ENCODE data around the gene SLC1A1.
"Not testable (repeated sequence)": the region's sequence is repeated elsewhere in the genome, so short reads cannot be mapped to it uniquely, and the experiment has no call there.

Gene SLC1A1

DNA sequence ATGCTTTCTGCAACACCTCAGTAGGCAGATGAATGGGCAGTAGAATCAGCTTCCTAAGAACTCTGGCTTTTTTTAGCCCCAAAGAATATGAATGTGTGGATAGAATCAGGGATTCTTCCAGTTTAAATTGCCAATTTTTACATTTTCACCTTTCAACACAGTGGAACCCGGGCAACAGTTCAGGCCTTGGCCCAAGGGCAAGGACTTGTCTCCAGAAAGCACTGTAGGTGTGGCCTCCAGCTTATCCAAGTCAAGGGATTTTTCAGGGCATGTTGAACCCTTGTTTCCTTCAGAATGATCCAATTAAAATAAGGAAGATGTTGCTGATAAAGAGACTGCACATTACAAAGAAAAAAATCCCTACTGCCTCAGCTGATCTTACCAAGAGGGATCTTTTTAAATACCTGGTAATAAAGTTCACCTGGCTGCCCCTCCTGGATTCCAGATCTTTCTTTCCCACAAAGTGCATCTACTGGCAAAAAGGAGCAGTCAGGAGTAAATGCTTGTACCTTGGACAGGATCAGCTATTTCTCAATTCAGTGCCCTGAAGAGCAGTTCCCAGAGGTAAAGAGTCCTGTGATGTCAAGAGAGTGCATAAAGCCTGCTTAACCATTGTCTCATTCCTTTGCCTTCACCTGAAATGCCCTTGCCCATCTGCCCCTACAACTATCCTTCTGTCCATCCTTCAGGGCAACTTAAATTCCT is 91.7 kb downstream of the SLC1A1 start:
- no peak for DNase-seq

DNA sequence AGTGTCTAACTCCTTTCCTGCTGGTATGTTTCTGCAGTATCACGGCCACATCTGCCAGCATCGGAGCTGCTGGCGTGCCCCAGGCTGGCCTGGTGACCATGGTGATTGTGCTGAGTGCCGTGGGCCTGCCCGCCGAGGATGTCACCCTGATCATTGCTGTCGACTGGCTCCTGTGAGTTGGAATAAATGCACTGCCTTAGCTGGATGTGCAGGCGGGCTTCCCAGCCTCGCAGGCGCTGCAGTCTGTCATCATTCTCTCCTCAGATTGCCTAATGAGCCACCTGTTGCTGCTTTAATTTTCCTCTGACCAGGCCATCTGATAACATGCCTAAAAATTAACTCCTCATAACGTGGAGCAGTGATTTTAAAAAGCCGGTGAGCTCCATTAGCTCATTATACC is 92.7 kb downstream of the SLC1A1 start:
- no peak for DNase-seq

DNA sequence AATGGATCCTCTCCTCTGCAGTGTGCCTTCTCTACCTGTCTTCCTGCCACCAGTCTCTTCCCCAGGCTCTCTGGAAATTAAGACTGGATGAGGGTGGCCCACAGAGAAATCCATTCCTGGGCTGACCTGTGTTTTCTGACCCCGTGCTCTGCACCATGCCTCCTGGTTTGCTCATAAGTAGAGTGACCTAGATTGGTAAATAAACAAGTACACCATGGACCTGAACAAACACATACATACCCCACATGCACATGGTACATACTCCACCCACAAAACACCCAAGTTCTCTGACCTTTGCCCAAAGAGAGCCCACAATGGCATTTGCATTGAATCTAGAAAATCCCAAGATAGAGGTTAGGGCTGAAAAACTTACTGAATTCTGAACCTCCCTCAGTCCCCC is 94.4 kb downstream of the SLC1A1 start:
- no peak for DNase-seq

DNA sequence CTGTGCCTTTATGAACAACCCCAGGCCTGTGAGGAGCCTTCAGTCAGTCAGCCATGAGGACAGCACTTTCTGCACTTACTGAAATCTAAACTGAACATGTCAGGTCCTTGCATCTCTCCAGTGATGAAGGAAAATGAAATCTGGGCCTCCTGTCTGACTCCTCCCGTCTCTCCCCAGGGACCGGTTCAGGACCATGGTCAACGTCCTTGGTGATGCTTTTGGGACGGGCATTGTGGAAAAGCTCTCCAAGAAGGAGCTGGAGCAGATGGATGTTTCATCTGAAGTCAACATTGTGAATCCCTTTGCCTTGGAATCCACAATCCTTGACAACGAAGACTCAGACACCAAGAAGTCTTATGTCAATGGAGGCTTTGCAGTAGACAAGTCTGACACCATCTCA is 94.9 kb downstream of the SLC1A1 start:
- no peak for DNase-seq

DNA sequence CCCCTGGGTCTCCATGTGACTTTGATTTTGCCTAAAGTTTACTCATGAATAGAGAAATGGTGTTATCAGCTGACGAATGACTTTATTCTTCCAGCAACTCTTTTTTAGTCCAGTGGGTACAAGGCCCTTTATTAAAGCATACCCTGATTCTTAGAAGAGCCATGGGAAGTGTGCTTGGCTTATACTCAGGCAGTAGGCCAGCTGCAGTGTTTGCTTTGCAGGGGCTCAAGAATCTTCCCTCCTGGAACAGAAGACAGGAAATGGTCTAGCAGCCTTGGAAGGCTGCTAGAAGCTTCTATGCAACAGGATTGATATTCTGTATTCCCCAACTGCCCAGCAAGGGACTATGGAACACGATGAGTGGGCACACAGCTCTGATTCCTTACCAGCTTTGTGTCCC is 98.5 kb downstream of the SLC1A1 start:
- no peak for DNase-seq

DNA sequence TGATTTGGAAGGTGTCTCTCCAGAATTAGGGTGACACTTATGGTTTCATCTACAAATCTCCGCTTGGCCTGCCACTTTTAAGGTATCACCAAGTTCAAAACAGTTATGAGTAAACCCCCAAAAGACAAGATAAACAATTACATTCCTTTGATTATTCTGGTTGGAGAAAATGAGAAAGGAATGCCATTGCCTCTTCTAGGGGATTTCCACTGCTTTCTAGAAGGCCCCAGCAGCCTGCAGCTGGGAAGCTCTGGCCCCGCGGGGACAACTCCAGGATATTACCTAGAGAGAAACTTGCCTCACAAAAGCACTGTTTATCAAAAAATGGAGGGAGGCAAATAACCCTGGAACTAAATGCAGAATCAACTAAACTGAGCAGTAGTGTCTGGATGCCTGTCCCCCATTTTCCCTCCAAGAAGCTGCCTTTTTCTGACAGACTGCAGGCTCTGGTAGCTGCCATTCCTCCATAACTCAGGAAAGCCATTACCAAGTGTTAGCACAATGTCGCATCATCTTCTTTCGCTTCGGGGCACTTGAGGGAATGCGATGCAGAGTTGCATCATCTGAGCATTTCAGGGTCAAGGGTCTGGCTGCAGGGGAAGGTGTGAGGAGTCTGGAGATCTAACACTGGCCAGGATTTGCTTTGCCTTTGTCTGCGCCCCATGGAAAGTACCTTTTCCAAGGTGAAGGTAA is 100.3 kb downstream of the SLC1A1 start:
- DNase-seq: no peak

DNA sequence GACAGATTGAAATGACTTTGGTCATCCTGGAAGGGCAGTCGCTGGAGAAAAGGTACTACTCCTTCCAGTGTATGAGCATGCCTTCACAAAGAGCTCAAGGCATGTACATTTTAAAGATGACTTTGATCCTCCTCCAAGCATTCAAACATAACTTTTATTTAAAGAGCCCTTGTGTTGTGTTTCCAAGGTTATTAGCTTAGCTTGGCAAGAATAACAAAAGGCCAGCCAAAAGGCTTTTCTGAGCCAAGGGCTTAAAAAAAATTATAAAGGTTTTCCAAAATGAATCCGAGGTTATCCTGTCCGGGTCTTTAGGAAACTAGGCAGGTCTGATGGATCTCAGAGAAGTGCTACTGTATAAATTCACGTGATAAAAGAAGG is 100.8 kb downstream of the SLC1A1 start:
- no peak for DNase-seq

DNA sequence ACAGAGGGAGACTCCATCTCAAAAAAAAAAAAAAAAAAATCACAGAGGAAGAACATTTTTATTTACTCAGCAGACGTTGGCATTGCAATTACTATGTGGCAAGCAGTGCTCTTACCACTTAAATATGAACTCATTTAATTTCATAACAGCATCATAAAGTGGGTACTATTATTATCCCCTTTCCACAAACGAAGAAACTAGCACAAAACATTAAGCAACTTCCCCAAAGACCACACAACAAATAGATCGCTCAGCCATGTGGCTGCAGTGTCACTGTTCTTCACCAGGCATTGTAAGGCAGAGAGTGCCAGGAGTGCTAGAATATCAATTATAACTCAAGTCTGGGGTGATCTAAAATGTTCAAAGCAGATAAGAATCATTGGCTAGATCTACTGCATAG is 102.0 kb downstream of the SLC1A1 start:
- no peak for DNase-seq

DNA sequence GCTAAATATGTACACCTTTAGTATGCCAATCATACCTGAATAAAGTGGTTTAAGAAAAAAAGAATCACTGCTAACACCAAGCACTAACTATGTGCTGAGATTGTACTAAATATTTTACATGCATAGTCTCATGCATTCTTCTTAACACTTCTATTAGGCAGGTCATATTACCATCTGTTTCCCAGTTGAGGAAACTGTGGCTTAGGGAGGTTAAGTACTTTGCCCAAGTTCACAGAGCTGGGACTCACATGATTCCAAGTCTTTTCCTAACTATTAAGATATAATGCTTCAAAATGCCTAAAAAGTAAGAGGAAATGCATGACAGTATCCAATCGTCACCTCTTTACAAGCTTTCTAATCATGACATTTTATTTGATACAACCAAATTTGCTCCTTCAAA is 102.6 kb downstream of the SLC1A1 start:
- DNase-seq: no peak

DNA sequence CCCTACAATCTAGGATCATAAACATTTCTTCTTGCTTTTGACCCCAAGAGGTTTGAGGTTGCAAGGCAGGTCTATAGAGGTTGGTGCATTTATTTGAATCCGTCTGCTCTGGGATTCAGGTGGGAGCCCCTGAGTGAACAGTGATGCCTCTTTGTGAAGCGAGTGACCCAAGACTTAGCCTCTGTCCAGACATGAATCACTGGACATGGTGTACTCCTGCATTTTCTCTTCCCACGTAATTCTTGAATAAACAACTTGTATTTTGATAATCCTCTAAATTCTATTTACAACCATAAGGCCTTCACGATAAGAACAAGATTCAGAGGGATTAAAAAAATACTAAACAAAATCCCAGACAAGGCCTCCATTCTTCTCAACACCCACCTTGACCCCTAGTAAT is 104.3 kb downstream of the SLC1A1 start:
- no peak for DNase-seq

DNA sequence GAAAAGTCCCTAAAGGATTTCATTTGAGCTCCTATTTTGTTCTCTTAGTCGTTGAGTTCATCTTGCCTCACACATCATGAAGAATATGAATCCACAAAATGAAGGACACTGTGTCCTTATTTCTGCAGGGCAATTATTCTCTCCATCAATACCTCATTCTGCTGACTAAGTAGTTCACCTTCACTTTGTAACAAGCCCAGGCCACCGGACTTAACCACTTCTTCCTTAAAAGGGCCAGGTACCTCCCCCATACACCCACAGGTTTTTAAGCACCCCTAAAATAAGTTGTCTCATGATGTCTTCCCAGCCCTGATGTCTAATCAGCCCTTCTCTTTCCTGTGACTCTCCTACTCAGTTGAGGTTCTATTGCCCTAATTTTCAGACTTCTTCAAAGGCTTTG is 104.7 kb downstream of the SLC1A1 start:
- DNase-seq: no peak

DNA sequence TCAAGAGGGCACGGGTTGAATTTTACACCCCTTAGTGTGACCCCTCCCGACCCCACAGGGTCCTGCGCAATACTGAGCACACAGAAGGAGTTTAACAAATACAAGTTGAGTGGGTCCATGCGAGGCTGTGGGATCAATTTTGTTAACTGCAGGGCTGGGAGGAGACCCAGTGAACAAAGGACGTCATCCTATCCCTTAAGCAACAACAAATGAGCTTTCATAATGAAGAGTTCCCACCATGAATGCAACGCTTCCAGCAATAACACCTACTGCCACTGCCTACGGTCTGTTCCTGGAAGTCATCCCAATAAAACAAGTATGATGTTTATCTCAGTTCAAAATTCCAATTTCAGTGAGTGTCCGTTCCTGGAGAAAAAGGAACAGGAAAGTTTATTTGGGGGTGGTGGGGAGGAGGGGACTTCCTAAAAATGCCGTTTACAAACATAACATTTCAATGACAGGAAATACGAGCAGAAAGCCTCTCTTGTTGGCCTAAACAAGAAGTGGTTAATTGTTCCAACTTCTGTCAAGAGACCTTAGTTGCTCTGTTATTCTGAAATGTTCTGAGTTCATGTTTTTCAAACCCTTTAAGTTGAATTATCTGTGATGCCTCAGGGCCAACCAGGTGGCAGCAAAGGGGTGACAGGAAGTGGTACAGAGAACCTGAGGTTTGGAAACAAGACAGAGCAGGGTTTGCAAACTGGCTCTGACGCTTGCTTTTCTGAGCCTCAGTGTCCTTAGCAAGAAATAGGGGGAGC is 106.1 kb downstream of the SLC1A1 start:
- no peak for DNase-seq

DNA sequence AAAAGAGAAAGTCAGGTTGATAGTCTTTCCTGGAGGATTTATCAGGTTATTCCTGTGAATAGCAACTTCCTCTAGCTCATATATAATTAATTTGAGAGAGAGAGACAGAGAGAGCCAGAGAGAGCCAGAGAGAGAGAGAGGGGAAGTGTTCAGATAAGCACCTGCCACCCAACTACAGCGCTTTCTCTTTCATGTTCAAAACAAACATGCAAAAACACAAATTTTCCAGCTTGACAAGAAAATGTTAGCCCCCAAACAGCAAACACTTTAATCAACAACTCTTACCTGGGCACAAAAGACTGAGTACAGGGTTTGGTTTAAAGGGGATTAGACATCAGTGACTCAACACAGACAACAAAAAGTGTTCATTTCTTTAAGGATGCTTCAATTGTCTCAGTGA is 110.1 kb downstream of the SLC1A1 start:
- no peak for DNase-seq

DNA sequence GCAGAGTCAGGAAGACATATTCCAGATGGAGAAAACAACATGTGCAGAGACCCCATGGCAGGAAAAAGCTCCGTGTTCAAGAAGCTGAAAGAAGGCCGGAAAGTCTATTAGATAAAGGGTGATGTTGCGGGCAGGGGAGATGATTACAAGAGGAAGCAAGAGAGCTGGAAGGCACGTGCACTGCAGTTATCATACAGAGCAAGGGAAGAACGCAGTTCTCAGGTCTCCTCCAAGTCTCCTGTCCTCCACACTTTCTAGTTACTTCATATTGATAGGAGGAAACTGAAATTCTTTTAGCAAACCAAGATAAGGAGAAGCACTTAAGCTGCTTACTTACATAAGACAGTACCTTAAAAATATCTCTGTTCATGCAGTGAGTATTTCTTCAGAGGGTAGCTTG is 113.6 kb downstream of the SLC1A1 start:
- no peak for DNase-seq

DNA sequence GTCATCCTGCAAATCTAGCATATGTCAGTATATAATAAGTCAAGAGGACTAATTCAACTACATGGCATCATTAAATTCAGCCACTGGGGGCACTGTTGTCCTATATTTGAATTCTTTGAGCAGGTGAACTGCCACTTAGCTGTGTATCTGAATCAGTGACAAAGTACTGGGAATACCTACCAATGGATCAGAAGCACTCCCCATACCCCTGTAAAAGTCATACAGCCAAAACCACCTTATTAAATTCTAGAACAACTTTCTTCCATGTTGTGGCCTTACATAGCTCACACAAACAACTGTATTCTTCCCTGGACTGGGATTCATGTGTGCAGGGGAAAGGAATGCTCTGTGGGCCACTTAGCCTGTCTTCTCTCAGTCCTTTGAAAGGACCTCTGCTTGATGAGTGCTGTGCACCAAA is 114.4 kb downstream of the SLC1A1 start:
- no peak for DNase-seq

DNA sequence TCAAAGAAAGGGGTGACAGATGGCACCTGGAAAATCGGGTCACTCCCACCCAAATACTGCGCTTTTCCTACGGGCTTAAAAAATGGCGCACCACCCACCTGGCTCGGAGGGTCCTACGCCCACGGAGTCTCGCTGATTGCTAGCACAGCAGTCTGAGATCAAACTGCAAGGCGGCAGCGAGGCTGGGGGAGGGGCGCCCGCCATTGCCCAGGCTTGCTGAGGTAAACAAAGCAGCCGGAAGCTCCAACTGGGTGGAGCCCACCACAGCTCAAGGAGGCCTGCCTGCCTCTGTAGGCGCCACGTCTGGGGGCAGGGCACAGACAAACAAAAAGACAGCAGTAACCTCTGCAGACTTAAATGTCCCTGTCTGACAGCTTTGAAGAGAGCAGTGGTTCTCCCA is 115.8 kb downstream of the SLC1A1 start:
- DNase-seq: not testable (repeated sequence)

DNA sequence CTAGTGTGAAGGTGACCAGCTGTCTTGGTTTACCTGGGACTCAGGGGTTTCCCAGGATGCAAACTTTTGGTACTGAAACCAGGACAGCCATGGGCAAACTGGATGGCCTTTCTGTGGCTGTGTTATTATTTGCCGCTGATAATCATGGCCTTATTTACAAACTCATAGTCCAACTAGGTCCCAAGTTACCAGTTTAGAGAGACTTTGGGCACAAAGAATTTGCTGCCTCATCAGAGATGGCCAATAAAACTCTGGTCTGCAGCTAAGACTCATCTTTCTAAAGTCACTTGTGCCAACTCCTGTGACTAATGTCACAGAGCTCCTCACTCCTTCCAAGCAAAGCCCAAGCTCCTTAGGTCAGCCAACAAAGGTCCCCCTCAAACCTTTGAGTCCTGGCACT is 124.4 kb downstream of the SLC1A1 start:
- no peak for DNase-seq

DNA sequence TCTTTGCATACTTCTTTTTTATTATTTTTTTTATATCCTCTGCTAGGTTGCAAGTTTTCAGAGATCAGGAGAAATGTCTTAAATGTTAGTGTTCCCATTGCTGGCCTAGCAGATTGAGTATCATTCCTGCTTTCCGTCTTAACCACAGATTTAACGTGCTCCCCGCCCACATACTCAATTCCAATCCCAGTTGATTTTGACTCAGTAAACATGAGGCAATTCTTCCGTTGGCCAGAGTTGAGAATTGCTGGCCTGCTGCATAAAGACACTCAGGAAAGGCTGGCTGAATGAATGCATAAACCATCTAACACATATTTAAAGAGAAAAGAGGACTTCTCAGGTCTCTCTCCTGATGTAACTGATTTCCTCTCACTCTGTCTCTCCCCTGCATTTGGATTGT is 125.0 kb downstream of the SLC1A1 start:
- no peak for DNase-seq

DNA sequence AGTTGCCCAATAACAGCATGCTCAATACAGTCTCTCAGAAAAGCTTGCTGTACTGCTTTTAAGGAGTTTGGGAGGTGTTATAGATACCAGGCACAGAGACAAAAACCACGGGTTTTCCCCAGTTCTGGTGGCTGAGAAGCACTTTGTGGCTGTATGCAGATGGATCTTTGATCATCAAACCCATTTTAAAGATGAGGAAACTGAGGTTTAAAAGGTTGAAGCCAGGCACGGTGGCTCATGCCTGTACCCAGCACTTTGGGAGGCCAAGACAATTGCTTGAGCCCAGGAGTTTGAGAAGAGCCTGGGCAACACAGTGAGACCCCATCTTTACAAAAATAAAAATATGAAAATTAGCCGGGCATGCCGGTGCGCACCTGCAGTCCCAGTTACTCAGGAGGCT is 125.5 kb downstream of the SLC1A1 start:
- DNase-seq: no peak

DNA sequence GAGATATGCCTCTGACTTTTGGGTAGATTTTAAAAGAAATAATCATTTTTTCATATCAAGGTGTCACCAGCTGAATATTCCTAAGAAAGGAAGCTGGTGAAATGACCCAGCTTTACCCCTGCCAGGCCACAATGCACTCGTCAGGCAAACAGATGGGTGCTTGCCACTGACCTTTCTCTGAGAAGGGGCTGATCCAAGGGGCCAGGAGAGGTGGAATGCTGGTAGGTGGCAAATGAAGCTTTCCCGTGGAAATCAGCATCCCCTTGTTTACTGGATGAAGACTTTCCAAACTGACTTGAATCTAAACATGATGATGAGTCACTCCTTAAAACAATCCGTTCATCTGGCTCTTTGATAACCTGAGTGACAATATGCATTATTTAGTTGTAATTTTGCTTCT is 127.5 kb downstream of the SLC1A1 start:
- DNase-seq: no peak

DNA sequence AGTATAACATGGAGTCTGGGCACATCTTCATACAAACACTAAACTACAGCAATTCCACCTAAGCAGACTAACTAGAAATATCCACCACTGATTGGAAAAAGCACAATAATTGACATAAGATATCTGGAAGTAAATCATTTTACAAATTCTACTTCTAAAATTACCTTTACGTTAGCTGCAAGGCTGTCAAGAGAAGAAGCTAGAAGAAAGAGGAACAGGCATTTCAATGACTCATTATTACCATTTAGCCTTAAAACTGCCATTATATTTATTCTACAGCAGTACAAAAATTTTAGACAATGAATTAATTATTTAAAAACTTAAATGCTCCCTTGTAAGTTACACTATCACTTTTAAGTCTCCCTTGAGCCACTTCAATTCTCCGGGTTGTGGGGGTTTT is 128.4 kb downstream of the SLC1A1 start:
- no peak for DNase-seq

DNA sequence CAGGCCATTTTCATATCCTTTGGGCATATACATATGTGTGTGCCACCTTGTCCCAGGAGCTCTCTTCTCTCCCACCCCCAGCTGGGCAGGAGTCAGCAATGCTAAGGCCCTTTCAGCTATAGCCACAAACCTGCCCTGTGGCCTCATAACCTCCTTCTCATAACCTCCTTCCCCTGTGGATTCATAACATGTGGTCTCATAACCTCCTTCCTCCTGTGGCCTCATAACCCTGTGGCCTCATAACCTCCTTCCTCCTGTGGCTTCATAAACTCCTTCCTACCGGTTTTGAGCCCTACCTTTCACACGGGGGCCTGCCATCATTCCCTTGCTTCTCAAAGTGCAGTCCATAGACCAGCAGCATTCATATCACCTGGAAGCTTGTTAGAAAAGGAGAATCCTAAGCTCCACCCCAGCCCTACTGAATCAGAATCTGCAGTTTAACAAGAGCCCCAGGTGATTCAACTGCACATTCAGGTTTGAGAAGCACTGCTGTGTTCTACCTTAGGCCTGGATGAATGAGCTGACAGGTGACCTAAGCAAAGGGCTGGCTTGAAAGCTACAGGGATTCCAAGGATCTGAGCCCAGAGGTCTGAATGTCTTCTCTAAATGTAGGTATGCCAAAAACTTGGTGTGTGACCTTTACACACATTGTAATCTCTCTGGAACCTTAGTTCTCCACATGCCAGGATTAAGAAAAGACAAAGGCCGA is 129.9 kb downstream of the SLC1A1 start:
- no peak for DNase-seq

DNA sequence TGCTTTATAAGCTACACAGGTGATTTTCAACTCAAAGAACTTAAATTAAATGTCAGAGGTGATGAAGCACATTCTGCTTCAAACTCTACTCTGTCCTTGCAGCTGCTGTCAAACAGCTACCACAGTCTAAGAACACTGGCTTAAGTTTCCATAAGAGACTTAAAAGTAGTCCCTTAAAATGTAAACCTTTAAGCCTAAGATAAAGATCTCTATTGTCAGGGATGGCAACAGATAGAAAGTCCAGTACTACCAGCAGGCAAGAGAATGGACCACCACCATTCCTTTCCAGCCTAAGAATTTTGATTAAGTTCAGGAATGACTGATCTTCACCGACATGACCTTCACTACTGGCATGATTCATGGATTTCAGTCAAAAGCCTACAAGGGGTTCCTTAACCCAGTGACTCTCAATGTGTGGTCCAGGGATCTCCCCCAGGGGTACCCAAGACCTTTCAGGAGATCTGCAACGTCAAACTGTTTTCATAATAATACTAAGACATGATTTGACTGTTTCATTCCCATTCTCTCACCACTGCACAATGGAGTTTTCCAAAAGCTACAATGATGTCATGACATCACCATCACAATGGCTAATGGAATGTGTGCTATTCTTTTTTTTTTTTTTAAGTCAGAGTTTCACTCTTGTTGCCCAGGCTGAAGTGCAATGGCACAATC is 130.8 kb downstream of the SLC1A1 start:
- no peak for DNase-seq
